Right lobe of liver (tissue), 6 donors: ENCODE data around the gene C19orf44. TPM values are rescaled to one million over a fixed set of nuclear protein-coding genes. Genes with fewer than 3 reads are reported as not detected.

ENCODE experiments used
- ATAC-seq, 4 donors: fragments of 200-7000 bp; cut with Tn5 transposase; one replicate each; pipeline ENCODE4 v1.9.1; 2020; ENCODE audit warnings: mild to moderate bottlenecking in 4 of 4, moderate library complexity in 4 of 4
- DNase-seq, 3 donors: peaks; one replicate each; pipeline ENCODE4 v3.0.0-alpha.2; 2020
- H3K27ac ChIP-seq, 3 donors: fragments of 200-600 bp; one replicate each; pipeline ENCODE4 v1.8.0; 2022
- H3K27me3 ChIP-seq, 2 donors: fragments of 200-600 bp; one replicate each; pipeline ENCODE4 v1.8.0; 2022
- H3K36me3 ChIP-seq, 4 donors: fragments of 200-600 bp; sonication (generic) in 1 of 4; one replicate each; pipeline versions ENCODE4 v1.5.1 to v1.8.0; 2017 to 2022; ENCODE audit warnings: control low read depth in 1 of 4
- H3K4me1 ChIP-seq, 4 donors: fragments of 200-600 bp; sonication (generic) in 1 of 4; one replicate each; pipeline versions ENCODE4 v1.5.1 to v1.8.0; 2017 to 2022; ENCODE audit warnings: control low read depth in 1 of 4
- H3K4me3 ChIP-seq, 3 donors: fragments of 200-600 bp; one replicate each; pipeline ENCODE4 v1.8.0; 2022
- H3K9me3 ChIP-seq, 4 donors: fragments of 200-600 bp; sonication (generic) in 1 of 4; one replicate each; pipeline versions ENCODE4 v1.5.1 to v1.8.0; 2017 to 2022; ENCODE audit warnings: control low read depth in 1 of 4
- POLR2A ChIP-seq: fragments of 450-650 bp; IDR thresholded peaks from one replicate; pipeline ENCODE4 v1.6.1; 2017; ENCODE audit warnings: antibody characterized with exemption, mild to moderate bottlenecking
- WGBS: methylation state at CpG from one replicate; pipeline ENCODE4 v1.1.6; 2018; ENCODE audit warnings: low coverage, low lambda C conversion rate; ENCODE audit not compliant: insufficient coverage; ENCODE audit errors: missing lambda C conversion rate; 5-methylcytosine and 5-hydroxymethylcytosine counted together
- intact Hi-C, 2 donors: fragments of 100-400 bp; cut with DNase I; formaldehyde crosslinking; loops; one replicate each; pipeline versions ENCODE4 v1.11.2 to v1.14.1; 2022
- total RNA-seq, 6 experiments: library from RNA; depleted of rRNA in 2 of 6; stranded (reverse); fragments of >200 nt in 2 of 6; fragmentation: NEBNext Ultra II Directional in 3 of 6; extraction: Animal tissue kit (Norgen Biotek cat#: 25700) in 3 of 6; gene quantifications; one replicate each; pipeline versions ENCODE4 v1.1.0 to v1.2.4, GENCODE V29; 2016 to 2023
- TF ChIP-seq, protein P1 (sequence below), 4 donors: fragments of 200-600 bp in 3 of 4; fragments of 450-650 bp in 1 of 4; IDR thresholded peaks; one replicate each; pipeline versions ENCODE4 v1.5.1 to v1.8.0; 2016 to 2022; ENCODE audit warnings: antibody characterized with exemption in 4 of 4, mild to moderate bottlenecking in 2 of 4
- donor health status: DM: no; HTN: yes; CAD: no.
- donor health status: DM: no; HTN: no; CAD: no.
- donor health status: DM: no; HTN: no; CAD: no.
- donor health status: DM: no; HTN: yes; CAD: no.
- donor health status: DM: no; HTN: yes; CAD: no.

The C19orf44 gene
- total RNA-seq, 6 experiments from 2014 or later: 1.8 to 4.3 (median 2.5) TPM

GRCh38 chr19:16518483-16519229 lies 22.5 kb downstream of the C19orf44 start:
- Histone ChIP-seq H3K4me1 (peaks cover 0 to 17% (median 4%) of the 10 kb centered on the region in 4 donors), H3K27ac (no peak overlapping the region), H3K27me3 (no peaks in the 10 kb centered on the region), H3K36me3 (peaks cover 0 to 57% (median 28%) of the 10 kb centered on the region in 4 donors), H3K4me3 (no peak overlapping the region), H3K9me3 (no peaks in the 10 kb centered on the region)
- DNase-seq: no peak
- intact Hi-C loops: no loop called here
- WGBS: 76% methylated on average over 15 of the region's 33 CpGs
- ATAC-seq: no peak
- no peak for TF ChIP-seq POLR2A
- TF ChIP-seq, protein P1, sequence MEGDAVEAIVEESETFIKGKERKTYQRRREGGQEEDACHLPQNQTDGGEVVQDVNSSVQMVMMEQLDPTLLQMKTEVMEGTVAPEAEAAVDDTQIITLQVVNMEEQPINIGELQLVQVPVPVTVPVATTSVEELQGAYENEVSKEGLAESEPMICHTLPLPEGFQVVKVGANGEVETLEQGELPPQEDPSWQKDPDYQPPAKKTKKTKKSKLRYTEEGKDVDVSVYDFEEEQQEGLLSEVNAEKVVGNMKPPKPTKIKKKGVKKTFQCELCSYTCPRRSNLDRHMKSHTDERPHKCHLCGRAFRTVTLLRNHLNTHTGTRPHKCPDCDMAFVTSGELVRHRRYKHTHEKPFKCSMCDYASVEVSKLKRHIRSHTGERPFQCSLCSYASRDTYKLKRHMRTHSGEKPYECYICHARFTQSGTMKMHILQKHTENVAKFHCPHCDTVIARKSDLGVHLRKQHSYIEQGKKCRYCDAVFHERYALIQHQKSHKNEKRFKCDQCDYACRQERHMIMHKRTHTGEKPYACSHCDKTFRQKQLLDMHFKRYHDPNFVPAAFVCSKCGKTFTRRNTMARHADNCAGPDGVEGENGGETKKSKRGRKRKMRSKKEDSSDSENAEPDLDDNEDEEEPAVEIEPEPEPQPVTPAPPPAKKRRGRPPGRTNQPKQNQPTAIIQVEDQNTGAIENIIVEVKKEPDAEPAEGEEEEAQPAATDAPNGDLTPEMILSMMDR (IDR thresholded peaks at IDR 0.05): no peak

DNA sequence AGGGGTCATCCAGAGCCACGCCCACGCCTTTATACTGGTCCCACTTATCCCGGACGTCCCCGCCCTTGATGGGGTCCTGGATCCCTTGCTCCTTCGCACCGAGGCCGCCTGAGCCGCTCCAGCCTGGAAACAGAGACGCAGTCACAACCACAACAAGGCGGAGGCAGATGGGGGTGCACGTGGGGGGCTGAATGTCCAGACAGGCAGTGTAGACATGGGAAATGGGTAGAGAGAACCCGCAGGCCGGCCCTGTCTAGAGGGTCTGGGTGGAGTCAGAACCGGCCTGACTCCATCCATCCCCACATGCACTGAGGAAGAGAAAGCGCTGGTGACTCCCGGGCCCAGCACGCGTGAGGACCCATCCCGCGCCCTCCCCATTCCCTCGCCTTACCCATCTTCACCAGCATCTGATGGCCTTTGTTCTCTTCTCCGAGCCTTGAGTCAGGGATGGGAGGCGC lies 23.1 kb downstream of the C19orf44 start:
- no peaks in the 10 kb centered on the region for H3K9me3 ChIP-seq
- ATAC-seq (no peak), DNase-seq (no peak)
- no peak overlapping the region for H3K4me3 ChIP-seq
- TF ChIP-seq, protein P1 (IDR thresholded peaks at IDR 0.05): no peak
- TF ChIP-seq POLR2A: no peak
- peaks cover 0 to 63% (median 31%) of the 10 kb centered on the region in 4 donors for H3K36me3 ChIP-seq
- 88% methylated on average over 5 of the region's 24 CpGs for WGBS
- no peak overlapping the region for H3K27ac ChIP-seq
- intact Hi-C loops: no loop called here
- peaks cover 0 to 17% (median 4%) of the 10 kb centered on the region in 4 donors for H3K4me1 ChIP-seq
- H3K27me3 ChIP-seq: no peaks in the 10 kb centered on the region

DNA sequence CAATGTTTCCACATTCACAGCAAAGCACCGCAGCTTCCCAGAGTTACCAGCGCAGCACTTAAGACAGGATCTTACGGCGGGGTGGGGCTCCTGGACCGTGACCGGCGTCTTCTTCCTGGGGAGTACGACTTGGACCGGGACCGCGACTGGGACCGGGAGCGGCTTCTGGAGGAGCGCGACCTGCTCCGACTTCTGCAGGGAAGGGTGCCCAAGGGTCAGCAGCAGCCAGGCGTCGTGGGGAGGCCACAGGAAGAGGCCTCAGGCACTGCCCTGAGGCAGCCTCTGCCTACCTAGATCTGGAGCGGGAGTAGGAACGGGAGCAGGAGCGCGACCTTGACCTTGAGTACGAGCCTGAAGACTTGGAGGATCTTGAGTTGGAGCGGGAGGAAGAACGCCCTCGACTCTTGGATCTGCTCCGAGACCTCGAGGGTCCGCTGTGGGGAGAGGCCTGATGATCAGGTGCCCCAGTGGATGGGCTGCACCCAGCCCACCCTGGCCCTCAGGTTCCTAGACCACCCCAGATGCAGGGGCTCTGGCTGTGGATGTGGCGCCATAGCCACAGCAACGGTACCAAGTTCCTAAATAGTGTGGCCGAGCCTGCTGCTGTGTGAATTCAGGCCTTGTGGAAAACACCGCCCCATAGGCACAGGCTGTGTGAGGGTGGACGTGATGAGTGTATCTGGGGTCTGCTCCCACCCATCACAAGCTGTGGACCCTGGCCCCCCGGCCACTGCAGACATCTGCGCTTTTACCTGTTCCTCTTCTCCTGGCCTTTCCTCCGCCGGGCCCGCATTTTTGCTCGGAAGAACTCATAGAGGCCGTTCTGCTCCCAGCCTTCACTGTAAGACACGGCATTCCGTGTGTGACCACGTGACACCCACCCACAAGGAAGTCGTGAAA lies 24.1 kb downstream of the C19orf44 start:
- ATAC-seq: no peak
- peaks cover 0 to 17% (median 4%) of the 10 kb centered on the region in 4 donors for H3K4me1 ChIP-seq
- WGBS: 88% methylated on average over 10 of the region's 45 CpGs
- no peak overlapping the region for H3K27ac ChIP-seq
- TF ChIP-seq, protein P1 (IDR thresholded peaks at IDR 0.05): no peak
- no peak for TF ChIP-seq POLR2A
- H3K27me3 ChIP-seq: no peaks in the 10 kb centered on the region
- intact Hi-C loops: no loop called here
- peaks cover 0 to 73% (median 36%) of the 10 kb centered on the region in 4 donors for H3K36me3 ChIP-seq
- no peak overlapping the region for H3K4me3 ChIP-seq
- no peak for DNase-seq
- H3K9me3 ChIP-seq: no peaks in the 10 kb centered on the region

DNA sequence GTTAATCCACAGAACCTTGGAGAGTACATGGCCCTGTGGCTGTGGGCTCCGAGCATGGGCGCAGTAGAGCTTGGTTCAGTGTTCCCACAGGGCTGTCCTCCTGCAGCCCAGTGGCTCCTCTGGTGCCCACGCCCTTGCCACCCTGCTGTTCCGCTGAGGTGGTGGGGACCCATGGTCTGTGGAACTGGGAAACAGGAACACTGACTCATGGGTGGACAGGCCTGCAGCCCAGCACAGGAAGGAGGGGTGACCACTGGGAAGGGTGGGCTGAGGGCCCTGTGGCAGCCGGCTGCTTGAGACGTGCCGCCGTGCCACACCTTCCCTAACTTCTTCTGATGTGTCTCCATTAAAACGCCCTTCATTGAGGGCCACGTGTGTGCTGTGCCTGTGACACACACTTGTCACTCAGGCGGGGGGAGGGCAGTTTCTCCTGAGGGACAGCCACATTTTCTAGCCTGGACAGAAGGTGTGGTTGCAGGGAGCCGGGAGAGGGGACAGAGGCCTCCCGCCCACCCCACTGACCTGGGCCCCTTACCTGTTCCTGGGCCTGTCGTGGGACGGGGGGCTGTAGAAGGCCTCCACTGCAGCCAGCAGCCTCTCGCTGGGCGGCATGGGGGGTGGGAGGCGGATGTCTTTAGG lies 24.9 kb downstream of the C19orf44 start:
- ATAC-seq (no peak), DNase-seq (no peak)
- no peak overlapping the region for H3K27ac ChIP-seq
- intact Hi-C loops: no loop called here
- H3K4me1 ChIP-seq: peaks cover 0 to 13% (median under 1%) of the 10 kb centered on the region in 4 donors
- no peak for TF ChIP-seq POLR2A
- TF ChIP-seq, protein P1 (IDR thresholded peaks at IDR 0.05): no peak
- H3K36me3 ChIP-seq: peaks cover 0 to 81% (median 38%) of the 10 kb centered on the region in 4 donors
- H3K27me3 ChIP-seq: no peaks in the 10 kb centered on the region
- H3K4me3 ChIP-seq: no peak overlapping the region
- H3K9me3 ChIP-seq: no peaks in the 10 kb centered on the region
- WGBS: 83% methylated on average over 9 of the region's 18 CpGs
